Aorta (tissue), 5 donors: ENCODE measurements around the gene KANK3. TPM values are rescaled to one million over a fixed set of nuclear protein-coding genes. Genes with fewer than 3 reads are reported as not detected.

Experiments
- ATAC-seq: fragments of 200-7000 bp; cut with Tn5 transposase; one replicate; pipeline ENCODE4 v1.9.1; 2022; ENCODE audit warnings: moderate library complexity; ENCODE audit not compliant: low FRiP score
- DNase-seq, 2 donors: peaks; one replicate each; pipeline ENCODE4 v3.0.0-alpha.2; 2020
- H3K27ac ChIP-seq, 2 donors: one replicate each; pipeline ENCODE4 v1.5.1; 2013; ENCODE audit warnings: low read length in 2 of 2, mild to moderate bottlenecking in 2 of 2, moderate library complexity in 2 of 2, control low read depth in 1 of 2, inconsistent platforms in 1 of 2, low read depth in 1 of 2
- H3K27me3 ChIP-seq, 2 donors: one replicate each; pipeline ENCODE4 v1.6.1; 2013; ENCODE audit warnings: control low read depth in 1 of 2, low read length in 1 of 2, mild to moderate bottlenecking in 1 of 2, moderate library complexity in 1 of 2; ENCODE audit not compliant: insufficient read depth in 2 of 2, control insufficient read depth in 1 of 2
- H3K36me3 ChIP-seq, 2 donors: one replicate each; pipeline ENCODE4 v1.6.1; 2013; ENCODE audit warnings: control low read depth in 1 of 2, low read length in 1 of 2, mild to moderate bottlenecking in 1 of 2; ENCODE audit not compliant: insufficient read depth in 2 of 2, control insufficient read depth in 1 of 2
- H3K4me1 ChIP-seq, 2 donors: one replicate each; pipeline ENCODE4 v1.6.1; 2013; ENCODE audit warnings: low read length in 2 of 2, control low read depth in 1 of 2, mild to moderate bottlenecking in 1 of 2, moderate library complexity in 1 of 2; ENCODE audit not compliant: insufficient read depth in 2 of 2, control insufficient read depth in 1 of 2
- H3K4me3 ChIP-seq, 2 donors: one replicate each; pipeline ENCODE4 v1.5.1; 2013; ENCODE audit warnings: low read length in 2 of 2, control low read depth in 1 of 2, mild to moderate bottlenecking in 1 of 2
- H3K9me3 ChIP-seq: one replicate; pipeline ENCODE4 v1.6.1; 2013; ENCODE audit warnings: mild to moderate bottlenecking, low read length; ENCODE audit not compliant: control insufficient read depth
- WGBS, 2 donors: extraction: QIAGEN DNeasy Blood & Tissue Kit; methylation state at CpG; one replicate each; pipeline ENCODE4 v1.1.7; 2013; 5-methylcytosine and 5-hydroxymethylcytosine counted together
- intact Hi-C, 2 donors: fragments of 100-400 bp; cut with DNase I; formaldehyde crosslinking; loops; one replicate each; pipeline versions ENCODE4 v1.14.2 to v1.15.0; 2022
- polyA plus RNA-seq, 2 donors: library from polyadenylated mRNA; stranded (reverse); fragments of 200-250 nt; gene quantifications; one replicate each; pipeline ENCODE4 v1.2.3, GENCODE V29; 2013
- total RNA-seq, 2 donors: library from RNA; stranded (reverse); fragmentation: NEBNext Ultra II Directional; extraction: Animal tissue kit (Norgen Biotek cat#: 25700); gene quantifications; one replicate each; pipeline ENCODE4 v1.2.1, GENCODE V29; 2021
- donor health status: healthy with polysubstance abuse.
- donor health status: Bipolar disorder and iron deficiency.
- donor health status: DM: no; HTN: no; CAD: no.
- donor health status: DM: no; HTN: no; CAD: no.
- donor health status: DM: yes; HTN: yes; CAD: no.

The KANK3 gene
- total and polyA plus RNA-seq, 4 donors = 0.50 to 23.9 (median 8.8) TPM

- Histone ChIP-seq H3K27ac (no peak overlapping the region), H3K27me3 (no peaks in the 10 kb centered on the region), H3K9me3 (no peaks in the 10 kb centered on the region), H3K4me1 (no peaks in the 10 kb centered on the region), H3K4me3 (peak overlapping the region; percentile 9 to 24), H3K36me3 (no peaks in the 10 kb centered on the region)
- DNase-seq (no peak), ATAC-seq (no peak)
- WGBS, 2 donors = 4% methylated on average over 67 to 79 of the region's 79 CpGs
- intact Hi-C loops = no loop called here
Observed at GRCh38 chr19:8335343-8336071, 7.6 kb downstream of the KANK3 start.

DNA sequence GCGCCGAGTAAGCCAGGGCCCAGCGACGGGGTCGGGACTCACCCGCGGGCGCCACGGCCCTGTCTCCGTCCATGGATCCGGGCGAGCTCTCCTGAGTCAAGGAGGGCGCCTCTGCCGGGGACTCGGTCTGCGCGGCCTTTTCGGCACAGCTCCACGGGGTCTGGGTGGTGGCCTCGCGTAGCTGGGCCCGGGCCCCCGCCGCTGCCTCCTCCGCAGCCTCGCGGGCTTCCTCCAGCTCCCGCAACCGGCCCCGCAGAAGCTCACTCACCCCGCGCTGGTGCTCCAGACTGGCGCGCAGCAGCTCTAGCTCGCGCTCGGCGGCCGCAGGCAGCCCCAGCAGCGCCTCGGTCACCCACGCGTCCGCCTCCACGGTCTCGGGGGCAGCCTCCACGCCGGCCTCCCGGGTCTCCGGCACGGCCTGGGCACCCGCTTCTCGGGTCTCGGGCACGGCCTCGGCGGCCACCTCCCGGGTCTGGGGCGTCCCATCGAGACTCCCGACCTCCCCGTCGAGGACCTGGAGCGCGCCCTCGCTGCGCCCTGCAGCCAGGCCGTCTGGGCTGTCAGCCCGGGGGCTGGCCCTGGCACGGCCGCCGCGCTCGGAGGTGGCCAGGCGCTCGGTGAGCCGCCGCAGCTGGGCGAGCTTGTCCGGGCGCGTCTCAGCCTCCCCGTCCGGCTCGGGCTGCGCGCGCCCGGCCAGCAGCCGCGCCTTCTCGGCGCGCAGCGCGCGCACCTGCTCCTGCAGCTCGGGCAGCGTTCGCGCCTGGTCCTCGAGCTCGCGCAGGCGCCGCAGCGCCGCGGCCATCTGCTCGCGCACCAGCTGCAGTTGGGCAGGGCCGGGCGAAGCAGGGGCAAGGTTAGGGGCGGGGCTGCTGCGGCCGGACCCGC lies 8.4 kb downstream of the KANK3 start:
- WGBS, 2 donors = 1 to 3% methylated on average over 77 to 117 of the region's 117 CpGs
- Histone ChIP-seq H3K4me3 (peak overlapping the region; percentile 9 to 24), H3K27me3 (no peaks in the 10 kb centered on the region), H3K36me3 (no peaks in the 10 kb centered on the region), H3K9me3 (no peaks in the 10 kb centered on the region), H3K27ac (no peak overlapping the region), H3K4me1 (no peaks in the 10 kb centered on the region)
- DNase-seq (peak in 1 of 2 donors; percentile 48), ATAC-seq (no peak)
- intact Hi-C loops = no loop called here

GRCh38 chr19:8333767-8334457 lies 9.2 kb downstream of the KANK3 start:
- no peak overlapping the region for H3K27ac ChIP-seq
- intact Hi-C loops = no loop called here
- no peak overlapping the region for H3K4me3 ChIP-seq
- no peaks in the 10 kb centered on the region for H3K27me3 ChIP-seq
- no peaks in the 10 kb centered on the region for H3K36me3 ChIP-seq
- no peaks in the 10 kb centered on the region for H3K4me1 ChIP-seq
- ATAC-seq (no peak), DNase-seq (no peak)
- WGBS, 2 donors = 7% methylated on average over 48 of the region's 48 CpGs
- no peaks in the 10 kb centered on the region for H3K9me3 ChIP-seq

DNA sequence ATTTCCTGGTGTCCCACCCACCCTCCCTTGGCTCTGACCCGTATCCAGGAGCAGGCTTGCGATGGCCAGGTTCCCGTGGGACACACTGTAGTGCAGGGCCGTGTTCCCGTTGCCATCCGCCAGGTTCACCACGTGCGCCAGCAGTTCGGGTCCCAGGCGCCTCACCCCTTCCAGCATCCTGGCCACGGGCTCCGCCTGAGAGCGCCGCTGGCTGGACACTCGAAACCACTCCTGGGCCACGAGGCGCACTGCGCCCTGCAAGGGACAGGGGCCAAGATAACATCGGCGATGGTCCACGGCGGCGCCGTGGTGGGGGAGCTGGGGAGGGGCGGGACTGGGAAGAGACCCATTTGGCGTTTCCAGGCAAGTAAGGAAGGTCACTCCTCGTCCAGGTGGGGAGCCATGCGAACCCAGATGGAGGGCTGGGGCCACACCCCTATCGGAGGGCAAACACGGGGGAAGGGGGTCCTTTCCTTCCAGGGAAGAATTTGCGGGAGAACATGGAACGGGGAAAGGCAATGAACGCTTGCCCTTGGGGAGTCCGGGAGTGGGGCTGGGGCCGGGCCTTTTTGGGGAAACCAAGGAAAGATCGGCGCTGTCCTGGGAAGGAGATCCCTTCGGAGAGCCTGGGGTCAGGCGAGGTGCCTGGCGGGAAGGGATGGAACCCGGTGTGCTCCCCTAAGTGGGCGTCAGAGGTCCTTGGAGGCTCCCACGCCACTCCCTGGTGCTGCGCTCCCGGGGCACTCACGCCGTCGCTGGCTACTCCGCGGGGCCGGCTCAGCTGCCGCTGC lies 9.9 kb downstream of the KANK3 start:
- 6 to 9% methylated on average over 49 to 52 of the region's 52 CpGs for WGBS, 2 donors
- DNase-seq (no peak), ATAC-seq (no peak)
- no peaks in the 10 kb centered on the region for H3K4me1 ChIP-seq
- no peak overlapping the region for H3K27ac ChIP-seq
- H3K9me3 ChIP-seq = no peaks in the 10 kb centered on the region
- no peak overlapping the region for H3K4me3 ChIP-seq
- intact Hi-C loops = no loop called here
- H3K27me3 ChIP-seq = no peaks in the 10 kb centered on the region
- no peaks in the 10 kb centered on the region for H3K36me3 ChIP-seq

DNA sequence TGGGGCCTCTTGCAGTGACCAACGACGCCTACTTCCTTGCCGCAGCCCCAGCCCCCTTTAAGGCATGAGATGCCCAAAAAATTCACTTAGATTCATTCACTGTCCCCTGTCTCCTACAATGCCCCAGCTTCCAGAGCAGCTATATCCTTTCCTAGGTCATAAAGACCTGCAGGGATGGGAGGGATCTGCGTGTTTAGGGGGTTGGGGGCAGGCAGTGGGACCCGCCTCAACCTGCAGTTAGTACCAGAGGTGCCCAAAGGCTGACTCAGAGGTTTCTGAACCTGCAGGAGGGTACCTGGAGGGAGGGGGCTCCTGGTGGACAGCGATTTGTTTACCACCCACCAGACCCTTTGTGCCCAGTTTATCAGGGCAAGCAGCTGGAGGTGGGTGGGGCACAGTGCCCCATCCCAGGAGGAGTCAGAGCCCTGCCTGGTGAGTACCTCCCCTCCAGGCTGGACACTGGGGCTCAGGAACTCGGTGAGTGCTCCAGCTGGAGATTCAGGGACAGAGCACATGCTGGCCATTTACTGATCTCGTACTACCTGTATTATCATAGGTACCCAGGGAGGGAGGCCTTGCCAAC lies 11.7 kb downstream of the KANK3 start:
- WGBS, 2 donors = 79 to 91% methylated on average over 8 of the region's 8 CpGs
- DNase-seq (no peak), ATAC-seq (no peak)
- H3K4me1 ChIP-seq = no peaks in the 10 kb centered on the region
- no peaks in the 10 kb centered on the region for H3K36me3 ChIP-seq
- peaks cover 2% of the 10 kb centered on the region for H3K9me3 ChIP-seq
- H3K27ac ChIP-seq = no peak overlapping the region
- no peaks in the 10 kb centered on the region for H3K27me3 ChIP-seq
- intact Hi-C loops = no loop called here
- H3K4me3 ChIP-seq = no peak overlapping the region

DNA sequence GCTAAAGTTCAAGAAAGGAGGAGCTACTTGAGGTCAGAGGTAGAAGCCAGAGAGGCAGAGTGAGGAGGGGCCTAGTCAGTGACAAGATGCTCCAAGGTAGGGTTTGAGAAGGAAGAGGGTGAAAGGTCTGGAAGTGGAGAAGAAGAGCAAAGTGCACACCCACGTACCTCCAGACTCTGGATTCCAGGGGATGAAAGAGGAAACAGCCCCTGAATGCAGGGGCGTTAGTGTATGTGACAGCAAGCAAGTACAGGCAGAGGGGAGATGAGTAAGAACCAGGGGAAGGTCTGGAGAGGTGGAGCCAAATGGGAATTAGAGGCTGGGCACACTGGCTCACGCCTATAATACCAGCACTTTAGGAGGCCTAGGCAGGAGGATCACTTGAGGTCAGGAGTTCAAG lies 13.1 kb downstream of the KANK3 start:
- 61 to 90% methylated on average over 3 of the region's 3 CpGs for WGBS, 2 donors
- H3K4me3 ChIP-seq = no peak overlapping the region
- no peaks in the 10 kb centered on the region for H3K4me1 ChIP-seq
- no peaks in the 10 kb centered on the region for H3K27me3 ChIP-seq
- no peak overlapping the region for H3K27ac ChIP-seq
- ATAC-seq (no peak), DNase-seq (no peak)
- intact Hi-C loops = no loop called here
- H3K36me3 ChIP-seq = no peaks in the 10 kb centered on the region
- peaks cover 2% of the 10 kb centered on the region for H3K9me3 ChIP-seq

GRCh38 chr19:8325454-8325853 lies 17.6 kb downstream of the KANK3 start:
- H3K9me3 ChIP-seq = peaks cover 2% of the 10 kb centered on the region
- intact Hi-C loops = no loop called here
- DNase-seq (no peak), ATAC-seq (no peak)
- no peaks in the 10 kb centered on the region for H3K27me3 ChIP-seq
- H3K4me1 ChIP-seq = no peaks in the 10 kb centered on the region
- 90 to 93% methylated on average over 3 of the region's 3 CpGs for WGBS, 2 donors
- no peak overlapping the region for H3K27ac ChIP-seq
- H3K4me3 ChIP-seq = no peak overlapping the region
- no peaks in the 10 kb centered on the region for H3K36me3 ChIP-seq
